ENCODE data around the gene KNDC1. TPM values are rescaled to one million over a fixed set of nuclear protein-coding genes. Genes with fewer than 3 reads are reported as not detected.
"Not testable (repeated sequence)": the region's sequence is repeated elsewhere in the genome, so short reads cannot be mapped to it uniquely, and the experiment has no call there.

Gene KNDC1, protein sequence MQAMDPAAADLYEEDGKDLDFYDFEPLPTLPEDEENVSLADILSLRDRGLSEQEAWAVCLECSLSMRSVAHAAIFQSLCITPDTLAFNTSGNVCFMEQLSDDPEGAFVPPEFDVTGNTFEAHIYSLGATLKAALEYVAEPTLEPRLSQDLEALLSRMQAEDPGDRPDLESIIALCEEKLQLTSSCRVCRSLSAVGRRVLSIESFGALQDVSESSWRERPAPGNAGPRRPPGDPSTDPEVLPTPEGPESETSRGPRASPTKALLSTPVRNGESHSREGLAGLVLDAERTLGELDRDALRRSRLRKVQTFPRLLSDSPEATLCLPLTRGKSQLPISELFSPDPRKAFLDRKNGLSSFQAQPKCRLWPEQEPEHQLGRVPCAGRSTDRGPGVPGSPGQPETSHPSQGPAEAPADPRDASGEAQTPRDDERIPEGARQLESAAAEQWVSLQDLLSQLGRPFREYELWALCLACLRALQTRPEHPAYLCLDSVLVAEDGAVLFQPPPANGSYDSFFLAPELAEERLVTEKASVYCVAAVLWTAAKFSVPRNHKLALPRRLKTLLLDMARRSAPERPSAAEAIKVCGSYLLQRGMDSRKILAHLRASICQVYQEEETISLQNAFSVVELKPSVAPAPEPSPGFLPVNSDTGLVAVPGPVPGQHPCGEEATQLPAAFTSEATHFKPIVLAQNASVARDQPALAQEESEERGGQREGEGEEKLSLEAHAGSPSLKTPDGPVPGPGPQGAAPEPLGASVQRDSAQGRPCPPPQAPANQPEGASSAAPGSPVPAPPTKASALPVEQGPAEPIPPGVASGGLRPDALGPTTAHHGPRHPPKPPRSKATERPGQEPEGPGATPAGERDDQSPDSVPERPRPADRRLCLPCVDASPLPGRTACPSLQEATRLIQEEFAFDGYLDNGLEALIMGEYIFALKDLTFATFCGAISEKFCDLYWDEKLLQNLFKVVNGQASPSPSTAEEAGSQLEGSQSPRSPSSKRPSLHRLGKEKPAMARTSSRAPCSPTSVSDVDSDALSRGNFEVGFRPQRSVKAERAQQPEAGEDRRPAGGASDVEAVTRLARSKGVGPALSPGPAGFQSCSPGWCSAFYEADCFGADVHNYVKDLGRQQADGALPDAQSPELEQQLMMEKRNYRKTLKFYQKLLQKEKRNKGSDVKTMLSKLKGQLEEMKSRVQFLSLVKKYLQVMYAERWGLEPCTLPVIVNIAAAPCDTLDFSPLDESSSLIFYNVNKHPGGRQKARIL (N-terminal part only)
- total RNA-seq: 0.06 and 0.65 TPM in 2 replicates

- peak within 1 kb of the TSS; percentile 48 for H3K4me3 ChIP-seq (ENCODE audit: low read depth, low read length)
- no peak for DNase-seq (ENCODE audit: low read depth)
- TF ChIP-seq CTCF (conservative IDR thresholded peaks at IDR 0.05; ENCODE audit: low read depth, low read length): no peak
Measured at GRCh38 chr10:133159950-133160825, at the start of gene KNDC1. Gene KNDC1, plus strand, starts transcription at chr10:133160219. Its CDS starts 249 bp downstream, at chr10:133160468.

DNA sequence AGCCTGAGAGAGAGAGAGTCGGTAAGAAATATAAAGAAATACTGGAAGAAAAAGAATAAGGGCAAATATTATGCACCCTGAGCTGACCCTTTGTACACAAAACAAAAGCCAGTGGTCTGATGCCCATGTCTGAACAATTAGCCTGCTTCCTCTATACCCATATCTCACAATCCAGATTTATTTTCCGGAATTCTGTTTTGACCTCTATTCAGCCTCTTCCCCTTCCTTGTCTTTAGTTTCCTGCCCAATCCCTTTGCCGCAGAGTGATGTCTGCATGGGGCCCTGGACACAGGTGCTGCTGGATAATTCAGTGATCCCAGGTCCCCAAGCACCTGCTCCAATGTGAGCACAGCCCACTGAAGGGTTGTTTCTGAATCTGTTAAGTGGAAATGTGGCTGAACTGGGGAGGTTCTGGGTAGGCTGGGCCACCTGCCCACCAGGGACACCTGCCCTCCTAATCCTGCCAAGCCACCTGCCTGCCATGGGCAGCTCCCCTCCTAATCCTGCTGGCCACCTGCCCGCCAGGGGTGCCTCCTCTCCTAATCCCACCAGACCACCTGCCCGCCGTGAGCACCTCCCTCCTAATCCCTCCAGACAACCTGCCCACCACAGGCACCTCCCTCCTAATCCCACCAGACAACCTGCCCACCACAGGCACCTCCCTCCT, 49.3 kb upstream of the KNDC1 start:
- no peak for DNase-seq (ENCODE audit: low read depth)
- H3K4me3 ChIP-seq (ENCODE audit: low read depth, low read length): no peak overlapping the region
- TF ChIP-seq CTCF (conservative IDR thresholded peaks at IDR 0.05; ENCODE audit: low read depth, low read length): no peak

- not testable (repeated sequence) for H3K4me3 ChIP-seq (ENCODE audit: low read depth, low read length); DNase-seq (ENCODE audit: low read depth)
Measured at GRCh38 chr10:133111640-133112039, 48.4 kb upstream of the KNDC1 start.

GRCh38 chr10:133113146-133113830, 46.7 kb upstream of the KNDC1 start:
- no peak overlapping the region for H3K4me3 ChIP-seq (ENCODE audit: low read depth, low read length)
- DNase-seq (ENCODE audit: low read depth): no peak
- TF ChIP-seq CTCF (conservative IDR thresholded peaks at IDR 0.05; ENCODE audit: low read depth, low read length): no peak

DNA sequence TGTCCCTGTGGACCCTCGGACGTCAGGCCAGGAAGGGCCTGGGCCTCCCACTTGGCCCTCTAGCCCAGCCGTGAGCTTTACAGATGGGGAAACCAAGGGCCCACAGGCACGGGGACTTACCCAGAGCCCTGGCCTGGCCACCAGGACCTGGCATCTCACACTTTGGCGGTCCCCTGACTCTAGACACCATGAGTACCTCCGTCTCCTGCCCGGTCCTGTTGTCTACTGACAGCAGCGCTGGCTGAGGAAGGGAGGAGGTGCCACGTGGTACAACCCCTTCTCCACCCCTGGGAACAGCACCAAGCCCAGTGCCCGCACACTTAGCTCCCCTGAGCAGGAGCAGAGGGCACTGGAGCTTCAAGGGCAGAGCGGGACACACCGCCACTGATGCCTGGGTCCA, 46.2 kb upstream of the KNDC1 start:
- no peak for TF ChIP-seq CTCF (conservative IDR thresholded peaks at IDR 0.05; ENCODE audit: low read depth, low read length)
- no peak overlapping the region for H3K4me3 ChIP-seq (ENCODE audit: low read depth, low read length)
- DNase-seq (ENCODE audit: low read depth): no peak

GRCh38 chr10:133114251-133114650, 45.8 kb upstream of the KNDC1 start:
- TF ChIP-seq CTCF (conservative IDR thresholded peaks at IDR 0.05; ENCODE audit: low read depth, low read length): no peak
- DNase-seq (ENCODE audit: low read depth): no peak
- H3K4me3 ChIP-seq (ENCODE audit: low read depth, low read length): no peak overlapping the region

Measured in epithelial cell of proximal tubule (primary cell).